ENCODE measurements around the gene POLRMT.

POLRMT gene

GRCh38 chr19:663682-664117 is 30.4 kb upstream of the POLRMT start:
- TF ChIP-seq SP1 (IDR thresholded peaks at IDR 0.05) (no peak), L3MBTL2 (conservative IDR thresholded peaks at IDR 0.05) (no peak), ZNF384 (IDR thresholded peaks at IDR 0.05) (no peak), BHLHE40 (IDR thresholded peaks at IDR 0.05; ENCODE audit: borderline replicate concordance) (no peak), ELF4 (IDR thresholded peaks at IDR 0.05) (no peak), FOXA1 (IDR thresholded peaks at IDR 0.05) (no peak), CTBP1 (IDR thresholded peaks at IDR 0.05; ENCODE audit: borderline replicate concordance) (no peak), FOXM1 (IDR thresholded peaks at IDR 0.05; ENCODE audit: borderline replicate concordance) (no peak), HDGF (IDR thresholded peaks at IDR 0.05; ENCODE audit: borderline replicate concordance) (no peak), NFRKB (IDR thresholded peaks at IDR 0.05) (no peak), LEF1 (IDR thresholded peaks at IDR 0.05; ENCODE audit: borderline replicate concordance) (no peak), PKNOX1 (IDR thresholded peaks at IDR 0.05) (no peak), SUZ12 (IDR thresholded peaks at IDR 0.05) (no peak), TARDBP (IDR thresholded peaks at IDR 0.05) (no peak), ARNT (IDR thresholded peaks at IDR 0.05) (no peak), FOXK2 (IDR thresholded peaks at IDR 0.05) (no peak)
- ChIA-PET CTCF (interaction anchor here (0.5 to 1.5 kb wide), 4 partner anchors 15 to 112 kb away, joined by 3 to 6 read pairs (median 4); no protein-coding TSS in a partner anchor), POLR2A (interaction anchor here (0.6 to 1.8 kb wide), 13 partner anchors 9 to 132 kb away, joined by 3 to 9 read pairs (median 4); partner anchors contain the start of genes CDC34, FSTL3 and POLRMT)
- DNase-seq (ENCODE audit: extremely low spot score): no peak

- TF ChIP-seq SUZ12 (IDR thresholded peaks at IDR 0.05) (no peak), ZNF384 (IDR thresholded peaks at IDR 0.05) (no peak), ELF4 (IDR thresholded peaks at IDR 0.05) (no peak), BHLHE40 (IDR thresholded peaks at IDR 0.05; ENCODE audit: borderline replicate concordance) (no peak), NFRKB (IDR thresholded peaks at IDR 0.05) (no peak), ARNT (IDR thresholded peaks at IDR 0.05) (peak; percentile 60), LEF1 (IDR thresholded peaks at IDR 0.05; ENCODE audit: borderline replicate concordance) (no peak), PKNOX1 (IDR thresholded peaks at IDR 0.05) (no peak), CTBP1 (IDR thresholded peaks at IDR 0.05; ENCODE audit: borderline replicate concordance) (no peak), FOXM1 (IDR thresholded peaks at IDR 0.05; ENCODE audit: borderline replicate concordance) (peak; percentile 55; the same call in 1 of the 2 replicates), FOXA1 (IDR thresholded peaks at IDR 0.05) (no peak), FOXK2 (IDR thresholded peaks at IDR 0.05) (no peak), SP1 (IDR thresholded peaks at IDR 0.05) (no peak), HDGF (IDR thresholded peaks at IDR 0.05; ENCODE audit: borderline replicate concordance) (0 out of 2 replicates have a peak, but pooled peaks have one; percentile 78), L3MBTL2 (conservative IDR thresholded peaks at IDR 0.05) (peak; percentile 66), TARDBP (IDR thresholded peaks at IDR 0.05) (no peak)
- CTCF ChIA-PET: interaction anchor here (0.5 to 1.5 kb wide), 3 partner anchors 16 to 71 kb away, joined by 3 to 6 read pairs (median 3); no protein-coding TSS in a partner anchor
- peak; percentile 94 for DNase-seq (ENCODE audit: extremely low spot score)
- POLR2A ChIA-PET: interaction anchor here (0.6 to 1.8 kb wide), 13 partner anchors 9 to 131 kb away, joined by 3 to 9 read pairs (median 4); partner anchors contain the start of genes CDC34, FSTL3 and POLRMT
Measured at GRCh38 chr19:662962-663681, 29.8 kb upstream of the POLRMT start, which contains the start of gene RNF126. RNF126 (minus strand) TSS chr19:663214; CDS start chr19:663121, 93 bp downstream.

- TF ChIP-seq SUZ12 (IDR thresholded peaks at IDR 0.05) (no peak), NFRKB (IDR thresholded peaks at IDR 0.05) (no peak), HDGF (IDR thresholded peaks at IDR 0.05; ENCODE audit: borderline replicate concordance) (no peak), L3MBTL2 (conservative IDR thresholded peaks at IDR 0.05) (peak; percentile 28; the same call in 1 of the 2 replicates), CTBP1 (IDR thresholded peaks at IDR 0.05; ENCODE audit: borderline replicate concordance) (no peak), ELF4 (IDR thresholded peaks at IDR 0.05) (peak; percentile 37; the same call in 1 of the 2 replicates), PKNOX1 (IDR thresholded peaks at IDR 0.05) (no peak), SP1 (IDR thresholded peaks at IDR 0.05) (no peak), ZNF384 (IDR thresholded peaks at IDR 0.05) (no peak), FOXK2 (IDR thresholded peaks at IDR 0.05) (no peak), ARNT (IDR thresholded peaks at IDR 0.05) (no peak)
- peak; percentile 48 for DNase-seq (ENCODE audit: extremely low spot score)
- ChIA-PET POLR2A (interaction anchor here (0.8 to 1.8 kb wide), 8 partner anchors 8 to 131 kb away, joined by 3 to 9 read pairs (median 4); partner anchors contain the start of genes CDC34, FSTL3 and POLRMT), CTCF (interaction anchor here (1.5 kb wide), 1 partner anchor 72 kb away, joined by 6 read pairs; no protein-coding TSS in a partner anchor)
Measured at GRCh38 chr19:662207-662961, 29.0 kb upstream of the POLRMT start.

- DNase-seq (ENCODE audit: extremely low spot score): no peak
- ChIA-PET CTCF (no interaction called here), POLR2A (no interaction called here)
- no peak for TF ChIP-seq CTBP1 (IDR thresholded peaks at IDR 0.05; ENCODE audit: borderline replicate concordance)
- no peak for TF ChIP-seq SP1 (IDR thresholded peaks at IDR 0.05)
- TF ChIP-seq ARNT (IDR thresholded peaks at IDR 0.05): no peak
Measured at GRCh38 chr19:661427-662196, 28.3 kb upstream of the POLRMT start.

Data from HEK293T (cell line).